ENCODE results near the gene CUBN. TPM values are rescaled to one million over a fixed set of nuclear protein-coding genes. Genes with fewer than 3 reads are reported as not detected.
A peak's percentile ranks its signal among the peaks of the same experiment; 100 is the strongest.

Gene CUBN
- total RNA-seq, 1 donor = 1.1 TPM

- Histone ChIP-seq H3K27me3 (ENCODE audit: insufficient read depth, low read length) (no peaks in the 10 kb centered on the region), H3K4me1 (ENCODE audit: insufficient read depth, low read length) (peaks cover 24% of the 10 kb centered on the region), H3K27ac (ENCODE audit: low read depth, low read length) (no peak overlapping the region), H3K4me2 (ENCODE audit: insufficient read depth, low read length) (no peak overlapping the region), H3K36me3 (ENCODE audit: insufficient read depth, low read length) (no peaks in the 10 kb centered on the region), H3K79me2 (ENCODE audit: insufficient read depth, low read length) (no peaks in the 10 kb centered on the region), H2AFZ (ENCODE audit: low read length) (peak overlapping the region; percentile 12), H3K9me3 (ENCODE audit: low read depth, low read length) (no peaks in the 10 kb centered on the region), H3K4me3 (ENCODE audit: insufficient read depth, low read length) (no peak overlapping the region), H4K20me1 (ENCODE audit: insufficient read depth, low read length) (no peaks in the 10 kb centered on the region)
- TF ChIP-seq CTCF (IDR thresholded peaks at IDR 0.05; ENCODE audit: extremely low read depth, low read depth, low read length) = no peak
- no peak for DNase-seq (ENCODE audit: insufficient read length, low spot score, missing footprints)
These were observed 139.8 kb downstream of the CUBN start for GRCh38 chr10:16989826-16990293.

GRCh38 chr10:16988900-16989299, 140.7 kb downstream of the CUBN start:
- Histone ChIP-seq H3K4me1 (ENCODE audit: insufficient read depth, low read length) (peaks cover 24% of the 10 kb centered on the region), H3K79me2 (ENCODE audit: insufficient read depth, low read length) (no peaks in the 10 kb centered on the region), H3K27ac (ENCODE audit: low read depth, low read length) (no peak overlapping the region), H3K9me3 (ENCODE audit: low read depth, low read length) (no peaks in the 10 kb centered on the region), H3K4me2 (ENCODE audit: insufficient read depth, low read length) (no peak overlapping the region), H2AFZ (ENCODE audit: low read length) (no peak overlapping the region), H3K27me3 (ENCODE audit: insufficient read depth, low read length) (no peaks in the 10 kb centered on the region), H3K4me3 (ENCODE audit: insufficient read depth, low read length) (no peak overlapping the region), H4K20me1 (ENCODE audit: insufficient read depth, low read length) (no peaks in the 10 kb centered on the region), H3K36me3 (ENCODE audit: insufficient read depth, low read length) (no peaks in the 10 kb centered on the region)
- DNase-seq (ENCODE audit: insufficient read length, low spot score, missing footprints) = no peak
- TF ChIP-seq CTCF (IDR thresholded peaks at IDR 0.05; ENCODE audit: extremely low read depth, low read depth, low read length) = no peak

DNA sequence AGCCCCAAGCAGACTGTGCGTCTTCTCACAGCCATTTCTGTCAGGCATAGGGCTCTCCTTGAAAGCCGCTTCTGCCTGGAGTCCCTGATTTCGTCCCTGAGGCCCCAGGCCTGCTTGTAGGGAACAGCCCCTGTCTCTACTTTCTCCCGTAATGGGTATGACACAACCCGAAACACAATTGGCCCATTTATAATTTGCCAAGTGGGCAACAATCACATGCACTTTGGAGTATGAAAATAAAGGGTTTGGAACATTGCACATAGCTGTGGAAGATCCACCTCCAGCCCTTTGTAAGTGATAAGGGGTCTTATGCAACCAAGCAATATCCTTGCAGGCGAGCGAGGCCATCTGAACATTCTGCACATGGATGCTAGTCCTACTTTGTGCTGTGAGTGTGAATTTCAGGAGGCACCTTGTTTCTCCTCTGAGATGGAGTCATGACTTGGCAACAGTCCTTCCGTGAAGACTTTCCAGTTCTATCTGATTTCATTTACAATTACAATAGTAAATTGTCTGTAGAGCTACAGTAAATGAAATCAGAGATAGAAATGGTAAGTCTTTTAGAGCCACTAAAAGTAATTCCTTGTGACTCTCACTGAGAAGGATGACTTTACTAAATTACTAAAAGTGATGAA, 141.5 kb downstream of the CUBN start:
- no peak for TF ChIP-seq CTCF (IDR thresholded peaks at IDR 0.05; ENCODE audit: extremely low read depth, low read depth, low read length)
- Histone ChIP-seq H3K9me3 (ENCODE audit: low read depth, low read length) (no peaks in the 10 kb centered on the region), H3K79me2 (ENCODE audit: insufficient read depth, low read length) (no peaks in the 10 kb centered on the region), H3K36me3 (ENCODE audit: insufficient read depth, low read length) (no peaks in the 10 kb centered on the region), H2AFZ (ENCODE audit: low read length) (peak overlapping the region; percentile 71), H3K27ac (ENCODE audit: low read depth, low read length) (peak overlapping the region; percentile 95), H3K4me3 (ENCODE audit: insufficient read depth, low read length) (no peak overlapping the region), H3K4me1 (ENCODE audit: insufficient read depth, low read length) (peaks cover 24% of the 10 kb centered on the region), H3K4me2 (ENCODE audit: insufficient read depth, low read length) (no peak overlapping the region), H4K20me1 (ENCODE audit: insufficient read depth, low read length) (no peaks in the 10 kb centered on the region), H3K27me3 (ENCODE audit: insufficient read depth, low read length) (no peaks in the 10 kb centered on the region)
- DNase-seq (ENCODE audit: insufficient read length, low spot score, missing footprints) = no peak

DNA sequence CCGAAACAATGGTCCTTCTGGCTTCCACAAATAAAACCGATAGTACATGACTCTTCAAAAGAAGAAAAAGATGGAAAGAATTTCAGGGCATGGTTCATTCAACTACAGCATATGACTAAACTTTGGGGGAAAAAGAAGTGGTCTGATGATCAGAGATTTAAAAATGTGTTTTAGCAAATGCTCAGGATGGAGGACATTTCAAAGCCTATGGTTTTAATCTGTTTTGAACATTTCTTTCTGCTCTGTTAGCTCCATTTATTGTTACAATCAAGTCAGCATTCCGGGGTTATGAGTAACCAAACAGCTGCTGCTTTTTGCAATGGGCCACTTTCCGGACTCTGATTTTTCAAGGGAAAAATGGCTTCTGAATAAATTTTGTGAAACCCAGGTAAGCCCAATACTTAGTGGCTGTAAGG, 142.4 kb downstream of the CUBN start:
- H3K79me2 ChIP-seq (ENCODE audit: insufficient read depth, low read length) = no peaks in the 10 kb centered on the region
- peak overlapping the region; percentile 95 for H3K27ac ChIP-seq (ENCODE audit: low read depth, low read length)
- peak overlapping the region; percentile 71 for H2AFZ ChIP-seq (ENCODE audit: low read length)
- H3K9me3 ChIP-seq (ENCODE audit: low read depth, low read length) = no peaks in the 10 kb centered on the region
- no peaks in the 10 kb centered on the region for H3K27me3 ChIP-seq (ENCODE audit: insufficient read depth, low read length)
- TF ChIP-seq CTCF (IDR thresholded peaks at IDR 0.05; ENCODE audit: extremely low read depth, low read depth, low read length) = no peak
- H3K36me3 ChIP-seq (ENCODE audit: insufficient read depth, low read length) = no peaks in the 10 kb centered on the region
- H3K4me3 ChIP-seq (ENCODE audit: insufficient read depth, low read length) = peak overlapping the region; percentile 21
- H3K4me2 ChIP-seq (ENCODE audit: insufficient read depth, low read length) = peak overlapping the region; percentile 64
- peak; percentile 73 for DNase-seq (ENCODE audit: insufficient read length, low spot score, missing footprints)
- peaks cover 24% of the 10 kb centered on the region for H3K4me1 ChIP-seq (ENCODE audit: insufficient read depth, low read length)
- H4K20me1 ChIP-seq (ENCODE audit: insufficient read depth, low read length) = no peaks in the 10 kb centered on the region
